GM21390 (cell line): ENCODE results near the gene SPARC.

ENCODE experiments used
- ATAC-seq: cut with Tn5 transposase; IDR thresholded peaks from one replicate; pipeline ENCODE4 v1.9.1; 2021; ENCODE audit not compliant: unreplicated experiment

The SPARC gene

GRCh38 chr5:151679421-151680155 is 7.1 kb downstream of the SPARC start:
- ATAC-seq: no peak

- no peak for ATAC-seq
Observed at GRCh38 chr5:151678713-151679112, 8.0 kb downstream of the SPARC start.

DNA sequence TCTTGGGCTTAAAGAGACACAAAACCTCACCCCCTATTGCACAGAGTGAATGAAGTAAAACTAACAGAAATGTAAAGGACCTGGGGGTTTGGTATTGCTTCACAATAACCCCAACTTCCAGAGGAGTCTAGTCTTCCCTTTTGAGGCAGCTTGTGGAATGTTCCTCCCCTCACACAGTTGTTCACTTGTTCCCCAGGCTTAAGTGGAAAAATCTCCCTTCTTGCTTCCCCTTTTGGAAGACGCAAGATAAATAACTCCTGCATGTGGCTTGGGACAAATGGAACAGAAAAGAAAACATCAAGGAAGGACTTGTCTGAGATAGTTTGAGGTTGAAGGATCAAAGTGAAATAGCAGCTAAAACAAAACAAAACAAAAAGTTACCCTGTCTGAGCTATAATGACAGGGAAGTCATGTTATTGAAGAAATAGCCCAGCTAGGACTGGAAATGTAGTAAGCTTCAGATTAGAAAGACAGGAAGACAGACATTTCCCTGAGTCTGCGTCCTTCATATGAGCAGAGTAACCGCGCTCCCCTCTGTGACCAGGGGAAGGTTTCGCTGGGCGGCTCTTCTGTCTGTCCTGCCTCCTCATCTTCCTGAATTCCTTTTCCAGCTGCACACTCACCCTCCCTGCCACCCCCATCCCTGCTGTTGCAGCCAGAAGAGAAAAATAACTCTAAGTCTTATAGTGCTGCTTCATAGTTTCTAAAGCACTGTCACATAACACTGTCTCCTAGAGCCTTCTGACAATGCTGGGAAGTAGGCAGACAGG is 8.8 kb downstream of the SPARC start:
- ATAC-seq: peak; percentile 48

DNA sequence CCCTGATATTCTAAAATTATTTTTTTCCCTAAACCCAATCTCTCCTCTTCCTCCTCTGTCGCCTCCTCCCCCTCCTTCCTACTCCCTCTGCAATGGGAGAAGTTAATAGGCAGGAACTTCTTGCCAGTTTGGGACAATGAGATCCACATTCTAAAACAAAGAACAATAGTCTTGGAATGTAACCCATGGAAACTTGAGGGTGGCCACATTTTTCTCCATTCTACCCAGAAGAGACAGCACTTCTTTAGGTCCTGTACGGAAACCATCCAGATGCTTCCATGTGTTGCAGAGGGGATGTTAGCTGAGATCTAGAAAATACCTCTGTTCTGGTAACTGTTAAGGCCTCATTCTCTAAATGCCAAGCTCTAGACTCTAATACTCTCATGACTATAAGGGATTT is 10.0 kb downstream of the SPARC start:
- ATAC-seq: no peak

DNA sequence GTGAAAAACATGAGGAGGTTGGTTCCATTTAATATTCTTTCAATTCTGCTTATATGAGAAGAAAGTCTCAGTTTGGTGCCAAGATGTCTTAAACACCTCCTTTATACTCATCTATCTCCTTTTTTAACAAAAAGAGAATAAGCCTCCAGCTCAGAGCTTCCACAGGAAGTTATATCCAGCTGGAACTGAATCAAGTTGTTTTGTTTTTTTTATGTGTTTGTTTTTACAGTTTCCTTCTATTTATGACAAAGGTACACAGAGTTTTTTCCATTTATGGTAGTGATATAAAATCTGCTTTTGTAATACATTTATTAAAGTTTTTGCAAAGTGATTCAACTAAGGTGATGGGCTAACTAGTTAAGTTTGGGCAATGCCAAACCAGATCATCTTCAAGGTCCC is 10.4 kb downstream of the SPARC start:
- ATAC-seq: no peak

GRCh38 chr5:151675611-151676313 is 11.0 kb downstream of the SPARC start:
- ATAC-seq: no peak

DNA sequence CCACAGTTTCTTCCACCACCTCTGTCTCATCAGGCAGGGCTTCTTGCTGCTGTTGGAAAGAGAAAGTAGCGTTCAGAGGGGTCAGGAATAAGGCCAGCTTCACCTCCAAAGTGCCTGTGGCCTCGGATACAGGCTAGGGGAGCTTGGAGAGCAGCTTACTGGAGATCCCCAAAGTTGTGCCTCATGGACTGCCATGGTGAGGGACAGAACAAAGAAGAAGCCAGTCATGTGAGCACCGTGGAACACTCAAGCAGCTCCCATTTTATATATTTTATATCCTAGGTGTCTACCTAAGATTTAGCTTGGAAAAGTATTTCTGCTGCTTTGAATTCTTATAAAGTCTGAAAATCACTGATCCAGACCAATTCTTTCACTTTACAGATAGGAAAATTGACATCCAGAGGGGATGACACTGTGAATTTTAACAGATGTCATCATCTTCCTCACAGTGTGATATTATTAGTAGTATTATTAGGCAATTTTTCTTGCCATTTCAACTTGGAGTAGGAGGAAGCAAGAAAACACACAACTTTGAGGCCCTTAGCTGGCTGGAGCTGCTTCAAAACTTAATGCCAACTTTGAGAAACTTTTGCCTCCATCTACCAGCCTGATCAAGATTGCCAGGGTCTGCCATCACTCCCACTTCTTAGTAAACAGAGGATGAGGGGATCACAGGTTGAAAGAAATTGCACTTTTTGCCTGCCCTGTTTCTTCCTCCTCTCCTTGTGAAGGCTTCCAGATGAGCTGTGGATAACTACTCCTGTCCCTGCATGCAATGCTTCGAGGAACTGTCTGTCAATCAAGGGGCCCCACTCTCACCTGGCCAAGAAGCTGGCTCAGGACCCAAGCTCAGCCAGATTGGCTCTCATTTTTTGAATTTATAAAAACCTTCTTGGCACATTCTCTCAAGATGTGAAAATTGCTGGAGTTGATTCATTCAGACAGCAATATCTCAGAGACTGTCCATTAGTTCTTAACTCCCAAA is 11.8 kb downstream of the SPARC start:
- ATAC-seq: no peak

- no peak for ATAC-seq
Observed at GRCh38 chr5:151673421-151673820, 13.3 kb downstream of the SPARC start.

- no peak for ATAC-seq
Observed at GRCh38 chr5:151672516-151672915, 14.2 kb downstream of the SPARC start.

DNA sequence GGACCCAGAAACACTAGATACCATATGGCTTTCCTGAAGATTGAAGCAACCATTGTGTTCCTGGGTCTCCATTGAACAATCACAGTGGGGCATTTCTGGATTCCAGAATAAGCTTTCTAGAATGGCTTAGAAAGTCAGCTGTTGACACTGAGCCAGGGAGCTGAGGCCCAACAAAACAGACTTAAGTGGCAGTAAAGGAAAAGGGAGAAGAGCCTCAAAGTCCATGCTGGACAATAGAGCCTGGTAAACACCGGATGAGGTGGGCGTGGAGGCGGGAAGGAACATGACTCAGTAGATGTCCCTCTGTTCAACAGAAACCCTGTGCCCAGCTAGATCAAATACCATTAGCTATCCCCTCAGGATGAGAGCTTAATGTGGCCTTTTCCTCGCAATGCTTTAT is 14.8 kb downstream of the SPARC start:
- ATAC-seq: no peak

DNA sequence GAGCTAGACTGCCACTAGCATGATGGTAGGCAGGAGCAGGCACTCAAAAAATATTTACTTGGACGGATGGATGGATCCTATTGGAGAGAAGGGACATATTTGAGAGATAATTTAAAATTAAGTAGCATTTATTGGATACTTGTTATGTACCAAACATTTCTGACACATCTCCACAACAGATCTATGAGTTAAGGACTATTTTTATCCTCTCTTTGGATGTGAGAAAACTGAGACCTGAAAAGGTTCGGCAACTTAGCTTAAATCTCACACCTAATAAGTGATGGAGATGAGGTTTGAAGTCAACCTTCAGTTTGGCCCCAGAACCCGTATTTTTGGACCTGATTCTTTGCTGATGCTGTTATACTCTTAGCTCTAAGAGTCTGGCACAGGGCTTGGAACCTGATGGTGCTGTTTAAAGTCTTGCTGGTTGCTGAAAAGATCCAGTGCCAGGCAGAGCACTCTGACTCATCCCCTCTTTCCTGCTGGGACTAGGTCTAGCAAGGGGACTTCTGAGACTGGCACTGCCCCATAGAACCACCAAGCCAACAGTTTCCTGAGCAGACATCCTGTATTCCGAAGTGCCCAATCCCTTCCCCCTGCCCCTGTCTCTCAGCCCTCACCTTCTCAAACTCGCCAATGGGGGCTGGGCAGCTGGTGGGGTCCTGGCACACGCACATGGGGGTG is 15.6 kb downstream of the SPARC start:
- ATAC-seq: no peak

- ATAC-seq: no peak
Observed at GRCh38 chr5:151670083-151670686, 16.5 kb downstream of the SPARC start.

- ATAC-seq: no peak
Observed at GRCh38 chr5:151667083-151667482, 19.6 kb downstream of the SPARC start.

DNA sequence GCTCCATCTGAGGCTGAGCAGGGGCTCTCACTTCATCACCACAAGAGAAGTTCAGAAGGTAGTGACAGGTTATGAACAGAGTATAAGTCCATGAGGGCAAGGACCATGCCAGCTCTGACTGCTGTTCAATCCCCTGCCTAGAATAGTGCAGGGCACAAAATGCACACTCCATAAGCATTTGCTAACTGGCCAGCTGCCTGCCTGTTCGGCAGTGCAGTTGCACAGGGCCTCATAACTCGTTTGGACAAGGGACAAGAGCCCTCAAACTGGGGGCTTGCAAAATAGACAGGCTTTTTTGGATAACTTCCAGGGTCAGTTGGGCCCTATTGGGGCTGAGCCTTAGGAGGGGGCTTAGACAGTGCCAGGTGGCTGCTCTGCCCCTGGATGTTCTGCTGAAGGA is 21.1 kb downstream of the SPARC start:
- ATAC-seq: no peak

DNA sequence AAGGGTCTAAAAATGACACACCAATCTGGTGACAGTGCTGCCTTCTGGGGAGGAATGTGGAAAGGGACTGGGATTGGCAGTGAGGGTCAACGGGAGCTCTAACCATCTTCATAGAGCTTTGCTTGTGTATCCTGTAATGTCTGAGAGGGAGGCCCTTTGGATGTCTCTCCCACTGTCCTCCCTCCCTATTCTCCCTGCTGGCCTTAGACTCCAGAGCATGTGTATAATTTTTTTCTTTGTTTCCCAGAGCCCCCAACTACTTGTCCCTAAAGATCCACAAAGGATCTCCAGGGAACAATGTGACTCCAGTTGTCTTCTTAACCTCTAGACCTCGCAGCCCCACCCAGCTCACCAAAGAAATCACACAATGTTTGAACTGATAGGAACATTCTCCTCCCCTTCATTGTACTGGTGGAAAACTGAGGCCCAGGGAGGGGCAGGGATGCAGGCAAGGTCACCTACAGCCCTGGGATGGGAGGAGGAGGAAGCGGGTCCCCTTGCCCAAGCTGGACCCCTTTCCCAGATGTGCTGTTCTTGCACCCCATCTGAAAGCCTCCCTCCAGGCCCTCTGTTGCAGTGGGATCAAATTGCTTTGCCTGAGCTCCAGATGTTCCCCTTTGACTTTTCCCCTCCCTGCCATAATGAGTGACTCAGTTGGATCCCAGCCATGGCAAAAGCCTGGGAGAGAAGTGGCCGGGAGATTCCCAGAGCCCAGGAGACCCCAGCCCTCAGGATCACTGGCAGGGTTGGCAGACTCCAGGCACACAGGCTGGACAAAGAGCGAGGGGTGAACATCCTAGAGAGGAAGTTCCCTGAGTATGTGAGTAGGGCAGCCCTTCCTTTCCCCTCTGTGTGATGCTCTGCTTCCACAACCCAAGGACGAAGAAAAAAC is 21.8 kb downstream of the SPARC start:
- no peak for ATAC-seq

- no peak for ATAC-seq
Observed at GRCh38 chr5:151663617-151664293, 23.0 kb downstream of the SPARC start.

- ATAC-seq: peak; percentile 59
Observed at GRCh38 chr5:151662805-151663204, 23.9 kb downstream of the SPARC start.
